GM19099 (cell line): Measurements from ENCODE around the gene MARK4.

Experiments used
- POLR2A ChIP-seq: IDR thresholded peaks from 3 replicates; pipeline ENCODE4 v1.6.1; 2011; ENCODE audit warnings: low read depth; ENCODE audit not compliant: insufficient read length; ENCODE audit errors: extremely low read depth

MARK4 gene

DNA sequence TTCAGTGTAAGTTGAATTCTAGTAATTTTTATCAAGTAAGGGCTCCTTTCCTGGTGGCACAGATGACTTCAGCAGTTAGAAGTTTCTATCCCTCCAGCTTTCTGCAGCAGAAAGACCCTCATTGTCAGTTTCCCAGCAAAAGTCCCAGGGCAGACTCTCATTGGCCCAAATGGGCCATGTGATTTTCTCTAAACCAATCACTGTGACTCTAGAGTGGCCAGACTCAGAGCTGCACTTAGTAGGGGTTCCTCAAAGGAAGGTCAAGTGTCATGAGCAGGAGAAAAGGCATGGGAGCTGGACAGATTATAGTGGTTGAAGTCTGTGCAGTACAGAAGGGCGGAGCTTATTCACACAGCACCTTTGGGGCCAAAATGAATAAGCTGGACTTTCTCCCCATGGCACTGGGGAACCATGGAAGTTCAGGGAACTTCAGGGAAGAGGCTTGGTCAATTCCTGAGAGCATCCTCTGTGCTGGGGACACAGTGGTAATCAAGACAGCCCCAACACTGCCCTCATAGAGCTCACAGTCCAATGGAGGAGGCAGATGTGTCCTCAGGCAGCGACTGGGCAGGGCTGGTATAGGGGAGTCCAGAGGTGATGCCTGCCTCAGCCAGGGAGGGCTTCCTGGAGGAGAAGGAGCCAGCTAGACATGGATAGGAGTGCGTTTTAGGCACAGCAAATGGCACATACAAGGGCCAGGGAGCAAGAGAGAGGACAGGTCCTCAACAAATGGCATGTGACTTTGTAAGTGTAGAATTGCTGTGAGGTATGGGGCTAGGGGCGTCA, 53.3 kb downstream of the MARK4 start:
- TF ChIP-seq POLR2A = no peak

DNA sequence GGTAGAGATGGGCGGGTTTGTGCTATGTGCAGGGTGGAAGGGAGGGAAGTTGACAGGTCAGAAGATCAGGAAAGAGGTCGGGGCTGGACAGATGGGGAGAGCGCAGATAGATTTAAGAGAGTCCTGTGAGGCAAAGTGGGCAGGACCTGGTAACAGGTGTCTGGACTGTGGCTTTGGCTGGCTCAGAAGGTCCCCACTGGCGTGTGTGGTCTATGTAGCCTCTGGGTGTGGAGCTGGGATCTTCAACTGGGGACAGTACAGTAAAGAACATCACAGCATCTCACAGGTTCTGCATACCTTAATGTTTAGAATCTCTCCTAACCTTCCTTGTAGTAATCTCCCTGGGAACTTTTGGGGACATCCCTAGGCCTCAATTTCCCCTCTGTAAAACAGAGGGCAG, 53.9 kb downstream of the MARK4 start:
- TF ChIP-seq POLR2A = no peak

DNA sequence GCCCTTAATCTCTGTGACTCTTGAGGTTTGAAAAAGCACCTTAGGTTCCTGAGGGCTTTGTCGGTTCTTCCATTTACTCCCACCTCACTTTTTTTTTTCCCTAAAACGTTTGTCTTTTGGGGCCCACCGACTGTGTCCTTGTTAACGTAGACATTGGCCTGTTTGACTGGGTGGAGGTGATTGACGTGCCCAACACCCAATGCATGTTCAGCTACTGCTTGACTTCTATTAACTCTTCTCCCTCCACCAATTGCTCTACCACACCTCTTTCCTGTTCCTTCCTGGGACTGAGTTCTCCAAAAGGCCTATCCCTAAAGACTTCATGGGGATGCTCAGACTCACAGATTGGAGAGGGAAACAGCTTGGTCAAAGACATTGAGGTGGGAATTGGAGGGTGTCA, 54.4 kb downstream of the MARK4 start:
- no peak for TF ChIP-seq POLR2A

DNA sequence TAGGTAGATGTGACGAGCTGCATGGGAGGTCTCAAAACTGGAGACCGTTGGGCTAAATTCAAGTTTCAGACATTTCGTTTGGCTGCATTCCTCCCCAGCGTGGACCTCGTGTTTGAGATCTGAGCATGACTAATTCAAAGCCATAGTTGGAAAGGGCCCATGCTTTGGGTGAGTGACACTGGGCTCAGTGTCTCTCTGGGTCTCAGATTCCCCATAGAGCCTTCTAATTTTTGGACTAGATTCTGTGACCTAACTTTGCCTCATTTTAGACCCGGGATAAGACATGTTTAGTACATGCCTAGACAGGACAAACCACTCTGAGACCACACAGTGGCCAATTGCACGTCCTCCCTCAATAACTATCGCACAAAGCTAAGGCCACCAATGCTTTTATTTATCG, 55.0 kb downstream of the MARK4 start:
- TF ChIP-seq POLR2A = no peak

DNA sequence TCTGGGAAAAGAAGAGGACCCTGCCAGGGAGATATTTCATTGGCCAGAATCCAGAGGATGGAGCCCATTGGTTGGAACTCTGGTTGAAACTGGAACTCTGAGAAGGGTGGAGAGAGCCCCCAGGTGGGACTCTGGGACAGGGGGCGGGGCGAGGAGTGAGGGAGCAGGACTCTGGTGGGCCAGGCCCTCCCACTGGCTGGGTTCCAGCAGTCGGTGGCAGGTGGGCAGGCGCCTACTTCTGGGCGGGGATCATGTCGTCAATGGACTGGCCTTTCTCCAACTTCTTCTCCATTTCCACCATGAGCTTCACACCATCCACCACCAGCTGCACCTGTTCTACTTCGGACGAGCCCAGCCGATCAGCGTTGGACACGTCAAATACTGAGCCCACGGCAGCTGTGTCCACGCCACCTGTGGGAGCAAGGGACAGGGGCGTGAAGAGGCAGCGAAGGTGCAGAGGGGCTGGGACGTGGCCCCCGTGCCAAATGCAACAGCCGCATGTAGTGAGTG, 55.5 kb downstream of the MARK4 start:
- no peak for TF ChIP-seq POLR2A

DNA sequence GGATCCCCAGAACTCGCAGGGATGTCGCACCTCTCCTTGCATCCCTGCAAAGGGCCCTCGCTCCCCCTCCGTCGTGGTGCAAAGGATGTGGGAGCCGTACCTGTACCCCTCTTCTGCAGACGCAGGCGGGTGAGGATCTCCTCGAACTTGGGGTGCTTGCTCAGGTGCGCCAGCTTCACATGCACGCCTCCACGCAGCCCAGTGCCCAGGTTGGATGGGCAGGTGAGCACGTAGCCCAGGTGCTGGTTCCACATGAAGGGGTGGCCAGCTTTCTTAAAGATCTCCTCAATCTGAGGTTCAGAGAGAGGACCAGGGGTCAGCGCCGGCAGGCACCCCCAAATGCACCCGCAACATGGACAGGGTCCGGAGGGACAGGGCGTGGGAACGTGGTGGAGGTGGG, 56.3 kb downstream of the MARK4 start:
- no peak for TF ChIP-seq POLR2A

DNA sequence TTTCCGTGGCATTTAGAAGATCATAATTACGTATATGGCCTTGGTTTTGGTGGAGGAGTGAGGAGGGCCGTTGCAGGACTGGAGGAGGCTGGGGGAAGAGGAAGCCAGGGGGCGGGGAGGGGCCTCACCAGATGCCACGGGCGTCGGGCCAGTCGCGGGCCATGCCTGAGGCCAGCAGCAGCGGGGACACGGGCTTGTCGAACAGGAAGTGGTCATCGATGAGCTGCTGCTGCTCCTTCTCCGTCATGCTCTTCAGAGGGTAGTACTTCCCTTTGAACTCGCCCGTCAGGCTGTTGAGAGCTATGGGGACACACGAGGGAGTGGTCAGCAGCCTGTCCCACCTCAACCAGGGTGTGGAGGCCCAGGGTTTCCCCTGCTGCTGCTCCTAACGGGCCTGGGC, 60.5 kb downstream of the MARK4 start:
- TF ChIP-seq POLR2A = no peak

DNA sequence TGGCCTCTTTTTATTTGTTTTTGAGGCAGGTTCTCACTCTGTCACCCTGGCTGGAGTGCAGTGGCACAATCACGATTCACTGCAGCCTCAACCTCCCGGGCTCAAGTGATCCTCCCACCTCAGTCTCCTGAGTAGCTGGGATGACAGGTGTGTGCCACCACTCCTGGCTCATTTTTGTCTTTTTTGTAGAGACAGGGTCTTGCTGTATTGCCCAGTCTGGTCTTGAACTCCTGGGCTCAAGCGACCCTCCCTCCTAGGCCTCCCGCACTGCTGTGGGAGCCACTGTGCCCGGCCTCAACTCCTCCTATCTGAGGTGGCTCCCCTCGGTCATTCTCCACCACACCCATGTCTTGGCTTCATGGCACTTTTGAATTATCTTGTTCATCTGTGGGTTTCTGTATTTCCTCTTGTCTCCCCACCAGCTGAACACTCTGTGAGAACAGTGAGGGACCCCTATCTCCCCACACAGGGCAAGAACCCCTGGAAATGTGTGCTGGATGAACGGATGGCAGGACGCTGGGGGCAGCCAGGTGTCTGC, 63.7 kb downstream of the MARK4 start:
- no peak for TF ChIP-seq POLR2A

DNA sequence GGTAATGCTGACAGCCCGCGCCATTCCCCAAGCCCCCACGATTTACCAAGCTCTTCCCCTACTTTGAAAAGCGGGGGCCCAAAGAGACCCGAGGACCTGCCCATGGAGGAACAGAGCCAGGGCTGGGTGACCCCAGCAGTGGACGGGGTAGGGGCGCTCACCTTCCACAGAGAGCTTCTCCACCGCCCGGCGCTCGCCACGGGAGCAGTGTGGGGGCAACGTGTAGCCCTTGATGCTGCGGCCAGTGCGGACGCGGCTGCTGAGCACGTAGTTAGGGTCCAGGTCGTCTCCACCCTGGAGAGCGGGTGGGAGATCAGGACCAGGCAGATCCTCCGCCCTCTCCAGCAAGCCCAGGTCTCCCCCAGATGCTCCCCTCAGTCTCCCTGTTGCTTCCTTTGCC, 64.2 kb downstream of the MARK4 start:
- TF ChIP-seq POLR2A = no peak

DNA sequence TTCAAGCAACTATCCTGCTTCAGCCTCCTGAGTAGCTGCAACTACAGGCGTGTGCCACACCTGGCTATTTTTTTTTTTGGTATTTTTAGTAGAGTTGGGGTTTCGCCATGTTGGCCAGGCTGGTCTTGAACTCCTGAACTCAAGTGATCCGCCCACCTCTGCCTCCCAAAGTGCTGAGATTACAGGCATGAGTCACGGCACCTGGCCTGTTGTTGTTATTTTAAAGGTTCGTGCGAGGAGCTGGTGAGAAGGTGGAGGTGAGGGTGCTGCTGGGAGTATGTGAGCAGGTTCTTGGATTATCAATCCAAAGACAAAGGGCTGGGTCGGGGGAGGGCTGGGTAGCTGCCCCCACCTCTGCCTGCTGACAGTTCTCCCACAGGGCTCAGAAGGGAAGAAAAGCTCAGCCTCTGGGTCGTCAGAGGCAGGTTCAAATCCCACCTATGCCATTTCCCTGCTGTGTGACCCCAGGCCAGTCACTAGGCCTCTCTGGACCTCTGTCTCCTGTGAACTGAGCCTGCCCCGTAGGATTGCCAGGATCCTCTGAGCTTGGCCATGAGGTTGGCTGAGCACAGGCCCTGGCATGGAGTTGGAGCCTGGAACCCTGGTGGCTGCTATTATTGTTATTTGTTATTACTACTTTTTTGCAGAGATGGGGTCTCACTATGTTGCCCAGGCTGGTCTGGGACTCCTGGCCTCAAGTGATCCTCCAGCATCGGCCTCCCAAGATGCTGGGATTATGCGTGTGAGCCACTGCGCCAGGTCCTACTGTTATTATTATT, 70.1 kb downstream of the MARK4 start:
- no peak for TF ChIP-seq POLR2A

DNA sequence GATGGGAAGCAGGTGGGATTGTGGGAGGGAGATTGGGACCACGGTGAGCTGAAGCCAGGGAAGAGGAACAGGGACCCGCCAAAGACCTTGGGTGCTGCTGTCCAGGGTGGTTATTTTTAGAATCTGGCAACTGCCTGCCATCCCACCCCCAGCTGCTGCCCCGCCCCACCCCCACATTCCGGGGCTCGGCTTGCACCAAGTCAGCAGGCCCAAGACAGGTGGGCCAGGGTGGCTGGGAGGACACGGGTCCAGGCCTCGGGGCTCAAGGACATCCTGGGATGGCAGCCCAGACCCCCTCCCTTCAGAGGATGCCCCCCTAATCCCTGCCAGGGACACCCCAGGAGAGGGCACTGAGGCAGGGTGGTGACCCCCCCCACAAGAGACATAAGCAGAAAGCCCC, 70.8 kb downstream of the MARK4 start:
- TF ChIP-seq POLR2A = no peak

DNA sequence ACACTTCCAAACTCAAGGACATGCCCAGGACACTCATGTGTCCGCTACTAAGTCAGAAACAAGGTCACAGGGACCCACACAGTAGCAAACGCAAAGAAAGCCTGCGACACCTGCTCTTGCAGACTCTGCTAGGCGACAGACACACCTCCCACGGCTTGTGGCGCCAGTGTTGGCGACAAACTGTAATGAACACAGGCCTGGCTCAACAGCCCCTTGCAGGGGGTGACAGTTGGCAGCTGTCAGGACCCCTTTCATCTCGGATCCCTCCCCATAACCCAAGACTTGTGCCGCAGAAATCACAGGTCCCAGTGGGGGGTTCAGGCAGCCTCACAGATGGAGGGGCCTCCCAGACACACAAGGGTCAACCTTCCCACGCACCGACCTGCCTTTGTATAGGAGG, 71.2 kb downstream of the MARK4 start:
- no peak for TF ChIP-seq POLR2A

DNA sequence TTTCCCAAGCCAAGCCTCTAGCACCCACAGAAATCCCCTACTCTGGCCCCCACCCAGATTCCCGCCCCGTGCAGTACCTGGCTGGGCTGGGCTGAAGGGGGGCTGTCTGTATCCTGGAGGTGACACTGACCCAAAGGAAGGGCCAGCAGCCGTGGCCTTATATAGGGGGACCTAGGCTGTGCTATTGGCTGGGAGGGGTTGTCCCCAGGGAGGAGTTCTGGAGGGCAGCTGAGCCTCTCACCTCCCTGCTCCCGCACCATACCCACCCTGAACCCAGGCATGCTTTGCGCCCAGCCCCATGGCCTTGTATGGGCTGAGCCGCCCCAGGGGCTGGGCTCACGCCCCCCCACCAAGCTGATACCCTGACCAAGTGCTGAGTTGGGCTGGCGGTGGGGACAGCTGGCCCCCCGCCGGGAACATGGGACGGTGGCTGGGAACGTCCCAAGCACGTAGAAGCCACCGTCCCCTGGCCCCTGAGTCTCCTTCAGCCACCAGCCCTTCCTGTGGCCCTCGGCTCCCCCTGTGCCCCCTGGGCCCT, 71.7 kb downstream of the MARK4 start, which contains the start of gene CKM:
TSS of gene CKM (minus strand) at position 132 of the 538 bp plus-strand sequence. CDS start 3,162 bp downstream, outside the sequence.
- TF ChIP-seq POLR2A = no peak

DNA sequence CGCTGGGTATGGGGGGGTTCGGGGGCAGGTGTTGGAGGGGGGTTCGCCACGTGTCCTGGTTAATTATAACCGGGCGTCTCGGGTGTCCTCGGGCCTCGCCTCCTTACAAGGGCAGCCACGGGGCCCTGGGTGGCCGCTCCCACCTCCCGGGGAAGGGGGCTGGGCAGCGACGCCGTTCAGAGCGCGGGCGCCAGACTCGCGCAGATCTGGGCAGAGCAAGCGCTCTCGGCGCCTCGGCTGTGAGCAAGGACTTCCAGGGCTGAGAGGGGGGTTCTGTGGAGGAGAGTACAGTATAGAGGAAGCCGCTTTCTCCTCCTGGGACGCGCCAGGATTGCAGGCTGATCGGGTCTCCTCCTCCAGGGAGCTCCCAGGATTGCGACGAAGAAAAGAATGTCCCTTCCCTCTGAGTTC, 72.6 kb downstream of the MARK4 start:
- TF ChIP-seq POLR2A = no peak

DNA sequence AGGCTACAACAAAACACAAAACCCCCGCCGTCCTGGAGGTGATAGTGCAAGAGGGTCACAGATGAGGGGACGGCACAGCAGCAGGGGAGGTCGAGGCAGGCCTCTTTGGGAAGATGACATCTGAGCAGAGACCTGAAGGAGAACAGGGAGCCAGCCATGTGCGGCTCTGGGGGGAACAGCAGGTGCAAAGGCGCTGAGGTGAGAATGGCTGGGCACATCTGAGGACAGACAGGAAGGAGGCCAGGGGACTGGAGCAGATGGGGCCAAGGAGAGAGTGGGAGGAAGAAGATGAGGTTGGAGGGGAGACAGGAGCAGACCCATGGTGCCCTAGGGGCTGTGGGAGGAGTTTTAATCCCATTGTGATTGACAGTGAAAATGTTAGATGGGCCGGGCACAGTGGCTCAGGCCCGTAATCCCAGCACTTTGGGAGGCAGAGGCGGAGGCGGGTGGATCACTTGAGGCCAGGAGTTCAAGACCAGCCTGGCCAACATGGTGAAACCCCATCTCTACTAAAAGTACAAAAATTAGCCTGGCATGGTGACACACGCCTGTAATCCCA, 73.4 kb downstream of the MARK4 start:
- no peak for TF ChIP-seq POLR2A
